Femur (tissue), 1 donor: ENCODE measurements around the gene MAPKAP1.
"Not testable (repeated sequence)": the region's sequence is repeated elsewhere in the genome, so short reads cannot be mapped to it uniquely, and the experiment has no call there.

Source experiments
- DNase-seq: peaks from one replicate; pipeline ENCODE4 v3.0.0-alpha.2; 2017

MAPKAP1 gene

GRCh38 chr9:125730168-125730567 lies 23.2 kb upstream of the MAPKAP1 start:
- DNase-seq: no peak

- no peak for DNase-seq
Measured at GRCh38 chr9:125726456-125727132, 19.6 kb upstream of the MAPKAP1 start.

- no peak for DNase-seq
Measured at GRCh38 chr9:125707472-125707804, 430 bp upstream of the MAPKAP1 start.

GRCh38 chr9:125705893-125706292 lies 1.1 kb downstream of the MAPKAP1 start:
- DNase-seq: no peak

GRCh38 chr9:125703662-125704061 lies 3.3 kb downstream of the MAPKAP1 start:
- DNase-seq: no peak

- DNase-seq: no peak
Measured at GRCh38 chr9:125701351-125701750, 5.7 kb downstream of the MAPKAP1 start.

- DNase-seq: no peak
Measured at GRCh38 chr9:125700791-125701190, 6.2 kb downstream of the MAPKAP1 start.

- no peak for DNase-seq
Measured at GRCh38 chr9:125699870-125700269, 7.1 kb downstream of the MAPKAP1 start.

- DNase-seq: no peak
Measured at GRCh38 chr9:125696106-125696647, 10.8 kb downstream of the MAPKAP1 start.

GRCh38 chr9:125695548-125695947 lies 11.5 kb downstream of the MAPKAP1 start:
- DNase-seq: not testable (repeated sequence)

GRCh38 chr9:125694478-125694877 lies 12.5 kb downstream of the MAPKAP1 start:
- no peak for DNase-seq

- not testable (repeated sequence) for DNase-seq
Measured at GRCh38 chr9:125693492-125693891, 13.5 kb downstream of the MAPKAP1 start.

GRCh38 chr9:125691869-125692268 lies 15.1 kb downstream of the MAPKAP1 start:
- DNase-seq: no peak

- no peak for DNase-seq
Measured at GRCh38 chr9:125690679-125691078, 16.3 kb downstream of the MAPKAP1 start.

- DNase-seq: no peak
Measured at GRCh38 chr9:125687163-125687863, 19.7 kb downstream of the MAPKAP1 start.

GRCh38 chr9:125685167-125685566 lies 21.8 kb downstream of the MAPKAP1 start:
- DNase-seq: no peak

GRCh38 chr9:125683486-125683885 lies 23.5 kb downstream of the MAPKAP1 start:
- no peak for DNase-seq

- no peak for DNase-seq
Measured at GRCh38 chr9:125682340-125682739, 24.7 kb downstream of the MAPKAP1 start.

- no peak for DNase-seq
Measured at GRCh38 chr9:125681657-125682056, 25.4 kb downstream of the MAPKAP1 start.

GRCh38 chr9:125681086-125681622 lies 25.9 kb downstream of the MAPKAP1 start:
- no peak for DNase-seq

- no peak for DNase-seq
Measured at GRCh38 chr9:125680445-125680844, 26.6 kb downstream of the MAPKAP1 start.

GRCh38 chr9:125679597-125680189 lies 27.3 kb downstream of the MAPKAP1 start:
- no peak for DNase-seq
